GM19240 (cell line): ENCODE measurements around the gene FBXL7.

Experiments
- DNase-seq: peaks from one replicate; pipeline ENCODE4 v3.0.0; 2011; ENCODE audit warnings: low spot score; ENCODE audit not compliant: insufficient read length

Gene FBXL7

GRCh38 chr5:15799014-15799413 lies 299.0 kb downstream of the FBXL7 start:
- no peak for DNase-seq

GRCh38 chr5:15799612-15800011 lies 299.6 kb downstream of the FBXL7 start:
- no peak for DNase-seq

GRCh38 chr5:15803280-15803679 lies 303.3 kb downstream of the FBXL7 start:
- no peak for DNase-seq

- DNase-seq: no peak
These were observed 306.6 kb downstream of the FBXL7 start for GRCh38 chr5:15806613-15807012.

GRCh38 chr5:15807248-15807647 lies 307.3 kb downstream of the FBXL7 start:
- DNase-seq: no peak

GRCh38 chr5:15807871-15808270 lies 307.9 kb downstream of the FBXL7 start:
- no peak for DNase-seq

- DNase-seq: no peak
These were observed 308.6 kb downstream of the FBXL7 start for GRCh38 chr5:15808577-15808976.

- no peak for DNase-seq
These were observed 319.6 kb downstream of the FBXL7 start for GRCh38 chr5:15819617-15820016.

GRCh38 chr5:15821506-15821905 lies 321.5 kb downstream of the FBXL7 start:
- no peak for DNase-seq

- DNase-seq: no peak
These were observed 323.4 kb downstream of the FBXL7 start for GRCh38 chr5:15823398-15823797.

- no peak for DNase-seq
These were observed 327.8 kb downstream of the FBXL7 start for GRCh38 chr5:15827741-15828140.

GRCh38 chr5:15831408-15831807 lies 331.4 kb downstream of the FBXL7 start:
- DNase-seq: no peak

GRCh38 chr5:15833365-15833764 lies 333.4 kb downstream of the FBXL7 start:
- DNase-seq: no peak

- DNase-seq: no peak
These were observed 334.7 kb downstream of the FBXL7 start for GRCh38 chr5:15834596-15835245.

- no peak for DNase-seq
These were observed 335.5 kb downstream of the FBXL7 start for GRCh38 chr5:15835514-15835913.

- no peak for DNase-seq
These were observed 337.7 kb downstream of the FBXL7 start for GRCh38 chr5:15837551-15838289.

- DNase-seq: no peak
These were observed 344.3 kb downstream of the FBXL7 start for GRCh38 chr5:15844253-15844652.

GRCh38 chr5:15844871-15845270 lies 344.9 kb downstream of the FBXL7 start:
- DNase-seq: no peak

- DNase-seq: no peak
These were observed 350.6 kb downstream of the FBXL7 start for GRCh38 chr5:15850536-15850935.

- DNase-seq: no peak
These were observed 351.0 kb downstream of the FBXL7 start for GRCh38 chr5:15850939-15851341.

- DNase-seq: no peak
These were observed 352.2 kb downstream of the FBXL7 start for GRCh38 chr5:15852217-15852616.

- DNase-seq: no peak
These were observed 353.0 kb downstream of the FBXL7 start for GRCh38 chr5:15852949-15853348.

GRCh38 chr5:15858326-15858725 lies 358.3 kb downstream of the FBXL7 start:
- no peak for DNase-seq
